Lower leg skin (tissue), 4 donors: ENCODE measurements around the gene JMJD6. TPM values are rescaled to one million over a fixed set of nuclear protein-coding genes. Genes with fewer than 3 reads are reported as not detected.

Source experiments
- DNase-seq, 2 donors: peaks; one replicate each; pipeline ENCODE4 v3.0.0-alpha.2; 2019; ENCODE audit warnings: low spot score in 2 of 2
- H3K4me3 ChIP-seq: fragments of 200-600 bp; sonication (generic); 2 replicates; pipeline ENCODE4 v1.5.1; 2017; ENCODE audit warnings: mild to moderate bottlenecking, low read depth; ENCODE audit not compliant: poor library complexity, severe bottlenecking
- CTCF ChIP-seq, 3 donors: fragments of 450-650 bp; IDR thresholded peaks; one replicate each; pipeline ENCODE4 v1.5.1; 2016; ENCODE audit warnings: antibody characterized with exemption in 3 of 3, mild to moderate bottlenecking in 3 of 3, moderate library complexity in 2 of 3
- POLR2A ChIP-seq, 2 donors: fragments of 450-650 bp; IDR thresholded peaks; one replicate each; pipeline ENCODE4 v1.6.1; 2016 to 2017; ENCODE audit warnings: antibody characterized with exemption in 2 of 2, mild to moderate bottlenecking in 1 of 2, moderate library complexity in 1 of 2
- WGBS, 2 donors: methylation state at CpG; one replicate each; pipeline ENCODE4 v1.1.5; 2018; 5-methylcytosine and 5-hydroxymethylcytosine counted together
- intact Hi-C: fragments of 100-400 bp; cut with DNase I; formaldehyde crosslinking; loops from one replicate; pipeline ENCODE4 v1.15.0; 2023; ENCODE audit warnings: low total_unique reads
- total RNA-seq, 4 donors: library from RNA; depleted of rRNA; stranded (reverse); fragments of >200 nt; gene quantifications; one replicate each; pipeline ENCODE4 v1.1.0, GENCODE V29; 2016

The JMJD6 gene
- total RNA-seq, 4 donors from 2014 or later: 16.1 to 28.8 (median 21.0) TPM

- 70 to 77% methylated on average over 5 of the region's 5 CpGs for WGBS, 2 donors
- TF ChIP-seq CTCF (IDR thresholded peaks at IDR 0.05) (no peak), POLR2A (IDR thresholded peaks at IDR 0.05) (no peak)
- no peak overlapping the region for H3K4me3 ChIP-seq
- DNase-seq: no peak
- intact Hi-C loops: no loop called here
These were observed 52.7 kb downstream of the JMJD6 start for GRCh38 chr17:76673729-76674128.

- H3K4me3 ChIP-seq: no peak overlapping the region
- intact Hi-C loops: no loop called here
- DNase-seq: no peak
- 85 to 94% methylated on average over 3 of the region's 3 CpGs for WGBS, 2 donors
- TF ChIP-seq CTCF (IDR thresholded peaks at IDR 0.05): no peak
These were observed 53.5 kb downstream of the JMJD6 start for GRCh38 chr17:76672892-76673291.

- WGBS, 2 donors: 41 to 54% methylated on average over 13 of the region's 13 CpGs
- no peak for DNase-seq
- intact Hi-C loops: no loop called here
- TF ChIP-seq POLR2A (IDR thresholded peaks at IDR 0.05): no peak
- TF ChIP-seq CTCF (IDR thresholded peaks at IDR 0.05): no peak
- peak overlapping the region; percentile 33 for H3K4me3 ChIP-seq
These were observed 54.0 kb downstream of the JMJD6 start for GRCh38 chr17:76672270-76672851.

GRCh38 chr17:76671912-76672262 lies 54.5 kb downstream of the JMJD6 start:
- 0% methylated on average over 19 of the region's 19 CpGs for WGBS, 2 donors
- TF ChIP-seq CTCF (IDR thresholded peaks at IDR 0.05) (no peak), POLR2A (IDR thresholded peaks at IDR 0.05) (no peak)
- H3K4me3 ChIP-seq: peak overlapping the region; percentile 33
- intact Hi-C loops: no loop called here
- no peak for DNase-seq

- peak; percentile 100 for DNase-seq
- TF ChIP-seq CTCF (IDR thresholded peaks at IDR 0.05): peak in 1 of 3 donors; percentile 47
- no peak for TF ChIP-seq POLR2A (IDR thresholded peaks at IDR 0.05)
- 9% methylated on average over 28 to 32 of the region's 32 CpGs for WGBS, 2 donors
- intact Hi-C loops: no loop called here
- no peak overlapping the region for H3K4me3 ChIP-seq
These were observed 55.1 kb downstream of the JMJD6 start for GRCh38 chr17:76671123-76671911.
